SK-N-SH (cell line): Measurements from ENCODE around the gene SND1. TPM values are rescaled to one million over a fixed set of nuclear protein-coding genes. Genes with fewer than 3 reads are reported as not detected.

Experiments
- CTCF ChIA-PET: fragments of 300-600, 350-600 bp; formaldehyde crosslinking; extraction: SDS; loops from one replicate; lab custom pipeline; 2021; lab: Yijun Ruan, JAX
- POLR2A ChIA-PET: fragments of 350-600 bp; sonication (Branson Sonifier 250); formaldehyde crosslinking; extraction: SDS; loops from one replicate; lab custom pipeline; 2020; ENCODE audit warnings: antibody characterized with exemption, inconsistent platforms; lab: Yijun Ruan, JAX
- DNase-seq: peaks from one replicate; pipeline ENCODE4 v3.0.0; 2012
- H2AFZ ChIP-seq: fragments of 200-600 bp; sonication (generic); 2 replicates; pipeline ENCODE4 v1.8.1; 2016; ENCODE audit warnings: antibody characterized with exemption, mild to moderate bottlenecking, low read depth
- H3F3A ChIP-seq: fragments of 200-600 bp; sonication (generic); replicated peaks from 2 replicates; pipeline ENCODE3; 2016; ENCODE audit warnings: antibody characterized with exemption, mild to moderate bottlenecking; ENCODE audit not compliant: insufficient read depth
- H3K27ac ChIP-seq, 2 experiments: fragments of 200-500 bp in 1 of 2; fragments of 200-600 bp in 1 of 2; sonication (Bioruptor generic) in 1 of 2; sonication (generic), shearing (Covaris generic) in 1 of 2; 2 replicates each; pipeline versions ENCODE4 v1.5.1 to v1.6.1; 2014 to 2016; ENCODE audit warnings: low read depth in 2 of 2, inconsistent platforms in 1 of 2, low read length in 1 of 2, mild to moderate bottlenecking in 1 of 2, mixed read lengths in 1 of 2
- H3K27me3 ChIP-seq: fragments of 200-600 bp; sonication (generic), shearing (Covaris generic); 2 replicates; pipeline ENCODE4 v1.6.1; 2016; ENCODE audit warnings: mixed run types; ENCODE audit not compliant: insufficient read depth
- H3K36me3 ChIP-seq, 2 experiments: fragments of 200-500 bp in 1 of 2; fragments of 200-600 bp in 1 of 2; sonication (Bioruptor generic) in 1 of 2; sonication (generic) in 1 of 2; replicated peaks in 1 of 2; 2 replicates each; pipeline versions ENCODE3 to v1.5.1; 2014 to 2016; ENCODE audit warnings: low read length in 1 of 2, mild to moderate bottlenecking in 1 of 2; ENCODE audit not compliant: insufficient read depth in 2 of 2, control insufficient read depth in 1 of 2
- H3K4me1 ChIP-seq, 2 experiments: fragments of 200-500 bp in 1 of 2; fragments of 200-600 bp in 1 of 2; sonication (Bioruptor generic) in 1 of 2; sonication (generic), shearing (Covaris generic) in 1 of 2; 2 replicates each; pipeline versions ENCODE4 v1.5.1 to v1.6.1; 2014 to 2016; ENCODE audit warnings: low read depth in 1 of 2, low read length in 1 of 2, mixed run types in 1 of 2; ENCODE audit not compliant: insufficient read depth in 2 of 2, control insufficient read depth in 1 of 2
- H3K4me2 ChIP-seq: fragments of 200-600 bp; sonication (generic), shearing (Covaris generic); 2 replicates; pipeline ENCODE4 v1.6.1; 2017; ENCODE audit warnings: mixed run types
- H3K4me3 ChIP-seq, 2 experiments: fragments of 200-500 bp in 1 of 2; fragments of 200-600 bp in 1 of 2; sonication (Bioruptor generic) in 1 of 2; sonication (generic), shearing (Covaris generic) in 1 of 2; 2 replicates each; pipeline versions ENCODE4 v1.5.1 to v1.8.1; 2014 to 2016; ENCODE audit warnings: low read depth in 2 of 2, inconsistent platforms in 1 of 2, low read length in 1 of 2, mild to moderate bottlenecking in 1 of 2, mixed read lengths in 1 of 2, moderate library complexity in 1 of 2
- H3K79me2 ChIP-seq: fragments of 200-600 bp; sonication (generic); 2 replicates; pipeline ENCODE4 v1.8.1; 2017; ENCODE audit warnings: mild to moderate bottlenecking; ENCODE audit not compliant: insufficient read depth
- H3K9ac ChIP-seq: fragments of 200-600 bp; sonication (generic); 2 replicates; pipeline ENCODE4 v1.6.1; 2017; ENCODE audit warnings: mixed run types
- H3K9me2 ChIP-seq: fragments of 200-600 bp; sonication (generic); 2 replicates; pipeline ENCODE4 v1.6.1; 2017; ENCODE audit warnings: mixed run types
- H3K9me3 ChIP-seq: fragments of 200-600 bp; sonication (generic); 2 replicates; pipeline ENCODE4 v1.6.1; 2017; ENCODE audit warnings: mixed run types, mild to moderate bottlenecking, moderate library complexity
- H4K20me1 ChIP-seq: fragments of 200-600 bp; sonication (generic); 2 replicates; pipeline ENCODE4 v1.6.1; 2017; ENCODE audit warnings: mild to moderate bottlenecking, mixed run types; ENCODE audit not compliant: insufficient read depth
- CHD2 ChIP-seq: fragments of 150-350 bp; IDR thresholded peaks from 2 replicates; pipeline ENCODE4 v1.6.1; 2018; ENCODE audit warnings: low read length; ENCODE audit not compliant: partially characterized antibody
- EP300 ChIP-seq, 2 experiments: IDR thresholded peaks; 2 replicates each; pipeline versions ENCODE4 v1.4.0 to v1.6.1; 2012; ENCODE audit warnings: borderline replicate concordance in 1 of 2, low read depth in 1 of 2, low read length in 1 of 2
- EZH2phosphoT487 ChIP-seq: fragments of 200-600 bp; sonication (generic); IDR thresholded peaks from 2 replicates; pipeline ENCODE4 v1.6.1; 2017; ENCODE audit warnings: low read depth, mixed run types, mild to moderate bottlenecking, antibody characterized with exemption, moderate library complexity, borderline replicate concordance
- FOSL2 ChIP-seq: IDR thresholded peaks from 2 replicates; pipeline ENCODE4 v1.4.0; 2012; ENCODE audit warnings: low read depth, mild to moderate bottlenecking, moderate library complexity, borderline replicate concordance
- FOXJ3 ChIP-seq: sonication (generic); formaldehyde crosslinking; IDR thresholded peaks from 2 replicates; pipeline ENCODE4 v1.5.1; 2020; ENCODE audit warnings: mild to moderate bottlenecking, missing genetic modification reagents
- FOXM1 ChIP-seq: IDR thresholded peaks from 2 replicates; pipeline ENCODE4 v1.4.0; 2012; ENCODE audit warnings: low read depth, mild to moderate bottlenecking
- NFIC ChIP-seq: IDR thresholded peaks from 2 replicates; pipeline ENCODE4 v1.4.0; 2012; ENCODE audit warnings: borderline replicate concordance
- NRF1 ChIP-seq: IDR thresholded peaks from 2 replicates; pipeline ENCODE4 v1.6.1; 2012; ENCODE audit warnings: low read depth, mild to moderate bottlenecking, low read length
- POLR2AphosphoS5 ChIP-seq: IDR thresholded peaks from 2 replicates; pipeline ENCODE4 v1.6.1; 2012; ENCODE audit warnings: low read depth, low read length
- SIN3A ChIP-seq: IDR thresholded peaks from 2 replicates; pipeline ENCODE4 v1.6.1; 2012; ENCODE audit warnings: low read depth, mild to moderate bottlenecking, low read length, moderate library complexity, borderline replicate concordance
- WGBS: methylation state at CpG from one replicate; pipeline ENCODE4 v1.1.6; 2017; ENCODE audit warnings: low lambda C conversion rate; 5-methylcytosine and 5-hydroxymethylcytosine counted together
- polyA plus RNA-seq, 3 experiments: library from polyadenylated mRNA; depleted of rRNA; stranded (reverse); fragments of >200 nt; gene quantifications; 2 replicates each; pipeline ENCODE4 v1.2.3, GENCODE V29; 2012
- TF ChIP-seq, protein P1 (sequence below): IDR thresholded peaks from 2 replicates; pipeline ENCODE4 v1.4.0; 2012; ENCODE audit warnings: low read depth
- TF ChIP-seq, protein P2 (sequence below): fragments of 150-350 bp; IDR thresholded peaks from 2 replicates; pipeline ENCODE4 v1.6.1; 2017; ENCODE audit warnings: antibody characterized with exemption, low read length, low read depth, borderline replicate concordance
- TF ChIP-seq, protein P3 (sequence below): fragments of 150-350 bp; IDR thresholded peaks from 2 replicates; pipeline ENCODE4 v1.6.1; 2016; ENCODE audit warnings: mild to moderate bottlenecking, low read depth, low read length
- TF ChIP-seq, protein P4 (sequence below): IDR thresholded peaks from 2 replicates; pipeline ENCODE4 v1.4.0; 2012; ENCODE audit warnings: low read depth, borderline replicate concordance

Gene SND1
- polyA plus RNA-seq, 1 of the 3 experiments (the other 2 are of a cell fraction): 165 TPM

DNA sequence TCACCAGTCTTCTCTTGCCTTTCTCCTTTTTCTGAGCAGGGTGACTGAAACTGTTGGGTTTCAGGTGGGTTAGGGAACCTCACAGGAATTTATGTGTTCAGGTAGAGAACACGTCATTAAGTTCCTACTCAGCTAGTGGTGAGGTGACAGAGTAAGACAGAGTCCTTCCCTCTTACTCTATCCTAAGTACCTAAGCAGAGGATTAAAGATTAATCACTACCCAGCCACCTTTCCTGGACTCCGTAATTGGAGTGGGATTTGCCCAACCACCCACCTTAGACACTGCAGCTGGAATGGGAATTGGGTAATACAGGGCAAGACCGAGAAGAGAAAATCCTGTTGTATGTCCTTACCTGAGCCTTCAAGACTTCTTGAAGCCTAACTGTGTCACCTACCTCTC is 221.2 kb downstream of the SND1 start:
- 94% methylated on average over 3 of the region's 3 CpGs for WGBS
- H3K4me3 ChIP-seq: no peak overlapping the region
- peaks cover 0 to 9% of the 10 kb centered on the region in 2 experiments for H3K36me3 ChIP-seq
- no peak for DNase-seq
- H3K79me2 ChIP-seq: peaks cover 69% of the 10 kb centered on the region
- H3F3A ChIP-seq: peaks cover 34% of the 10 kb centered on the region
- H3K9me3 ChIP-seq: no peaks in the 10 kb centered on the region
- H3K27me3 ChIP-seq: no peaks in the 10 kb centered on the region
- H3K9me2 ChIP-seq: no peaks in the 10 kb centered on the region
- H3K27ac ChIP-seq: no peak overlapping the region
- ChIA-PET CTCF (interaction anchor here (1.2 kb wide), 1 partner anchor 32 kb away, joined by 3 read pairs; no protein-coding TSS in a partner anchor), POLR2A (no interaction called here)
- peaks cover 0 to 31% of the 10 kb centered on the region in 2 experiments; a peak in 3 of 4 replicates for H3K4me1 ChIP-seq
- H3K9ac ChIP-seq: no peak overlapping the region
- H2AFZ ChIP-seq: no peak overlapping the region
- peaks cover 5% of the 10 kb centered on the region; the same call in 1 of the 2 replicates for H4K20me1 ChIP-seq
- no peak overlapping the region for H3K4me2 ChIP-seq
- no peak for TF ChIP-seq EZH2phosphoT487
- TF ChIP-seq NFIC: no peak
- TF ChIP-seq CHD2: no peak
- TF ChIP-seq POLR2AphosphoS5: no peak
- no peak for TF ChIP-seq FOXJ3
- TF ChIP-seq, protein P1, sequence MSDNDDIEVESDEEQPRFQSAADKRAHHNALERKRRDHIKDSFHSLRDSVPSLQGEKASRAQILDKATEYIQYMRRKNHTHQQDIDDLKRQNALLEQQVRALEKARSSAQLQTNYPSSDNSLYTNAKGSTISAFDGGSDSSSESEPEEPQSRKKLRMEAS: no peak
- TF ChIP-seq, protein P2, sequence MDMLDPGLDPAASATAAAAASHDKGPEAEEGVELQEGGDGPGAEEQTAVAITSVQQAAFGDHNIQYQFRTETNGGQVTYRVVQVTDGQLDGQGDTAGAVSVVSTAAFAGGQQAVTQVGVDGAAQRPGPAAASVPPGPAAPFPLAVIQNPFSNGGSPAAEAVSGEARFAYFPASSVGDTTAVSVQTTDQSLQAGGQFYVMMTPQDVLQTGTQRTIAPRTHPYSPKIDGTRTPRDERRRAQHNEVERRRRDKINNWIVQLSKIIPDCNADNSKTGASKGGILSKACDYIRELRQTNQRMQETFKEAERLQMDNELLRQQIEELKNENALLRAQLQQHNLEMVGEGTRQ: no peak
- TF ChIP-seq FOXM1: no peak
- TF ChIP-seq, protein P3, sequence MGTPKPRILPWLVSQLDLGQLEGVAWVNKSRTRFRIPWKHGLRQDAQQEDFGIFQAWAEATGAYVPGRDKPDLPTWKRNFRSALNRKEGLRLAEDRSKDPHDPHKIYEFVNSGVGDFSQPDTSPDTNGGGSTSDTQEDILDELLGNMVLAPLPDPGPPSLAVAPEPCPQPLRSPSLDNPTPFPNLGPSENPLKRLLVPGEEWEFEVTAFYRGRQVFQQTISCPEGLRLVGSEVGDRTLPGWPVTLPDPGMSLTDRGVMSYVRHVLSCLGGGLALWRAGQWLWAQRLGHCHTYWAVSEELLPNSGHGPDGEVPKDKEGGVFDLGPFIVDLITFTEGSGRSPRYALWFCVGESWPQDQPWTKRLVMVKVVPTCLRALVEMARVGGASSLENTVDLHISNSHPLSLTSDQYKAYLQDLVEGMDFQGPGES: no peak
- TF ChIP-seq FOSL2: no peak
- no peak for TF ChIP-seq SIN3A
- TF ChIP-seq, protein P4, sequence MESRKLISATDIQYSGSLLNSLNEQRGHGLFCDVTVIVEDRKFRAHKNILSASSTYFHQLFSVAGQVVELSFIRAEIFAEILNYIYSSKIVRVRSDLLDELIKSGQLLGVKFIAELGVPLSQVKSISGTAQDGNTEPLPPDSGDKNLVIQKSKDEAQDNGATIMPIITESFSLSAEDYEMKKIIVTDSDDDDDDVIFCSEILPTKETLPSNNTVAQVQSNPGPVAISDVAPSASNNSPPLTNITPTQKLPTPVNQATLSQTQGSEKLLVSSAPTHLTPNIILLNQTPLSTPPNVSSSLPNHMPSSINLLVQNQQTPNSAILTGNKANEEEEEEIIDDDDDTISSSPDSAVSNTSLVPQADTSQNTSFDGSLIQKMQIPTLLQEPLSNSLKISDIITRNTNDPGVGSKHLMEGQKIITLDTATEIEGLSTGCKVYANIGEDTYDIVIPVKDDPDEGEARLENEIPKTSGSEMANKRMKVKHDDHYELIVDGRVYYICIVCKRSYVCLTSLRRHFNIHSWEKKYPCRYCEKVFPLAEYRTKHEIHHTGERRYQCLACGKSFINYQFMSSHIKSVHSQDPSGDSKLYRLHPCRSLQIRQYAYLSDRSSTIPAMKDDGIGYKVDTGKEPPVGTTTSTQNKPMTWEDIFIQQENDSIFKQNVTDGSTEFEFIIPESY: no peak
- no peak for TF ChIP-seq EP300 (IDR thresholded peaks at IDR 0.05; ENCODE audit: borderline replicate concordance in 1 of 2, low read depth in 1 of 2, low read length in 1 of 2)
- no peak for TF ChIP-seq NRF1
